ENCODE results near the gene CRB2. TPM values are rescaled to one million over a fixed set of nuclear protein-coding genes. Genes with fewer than 3 reads are reported as not detected.

Gene CRB2
- polyA plus RNA-seq, 1 experiment, result not detected

GRCh38 chr9:123361086-123361730 is 5.2 kb downstream of the CRB2 start:
- no peak overlapping the region for H3K4me3 ChIP-seq (ENCODE audit: low read depth, low read length)
- no peaks in the 10 kb centered on the region; the same call in 1 of the 2 replicates for H3K9me3 ChIP-seq (ENCODE audit: control insufficient read depth, insufficient read depth, low read length)
- ChIA-PET CTCF (interaction anchor here (1.0 kb wide), 1 partner anchor 25 kb away, joined by 4 read pairs; no protein-coding TSS in a partner anchor), POLR2A (no interaction called here)
- TF ChIP-seq, protein P1, sequence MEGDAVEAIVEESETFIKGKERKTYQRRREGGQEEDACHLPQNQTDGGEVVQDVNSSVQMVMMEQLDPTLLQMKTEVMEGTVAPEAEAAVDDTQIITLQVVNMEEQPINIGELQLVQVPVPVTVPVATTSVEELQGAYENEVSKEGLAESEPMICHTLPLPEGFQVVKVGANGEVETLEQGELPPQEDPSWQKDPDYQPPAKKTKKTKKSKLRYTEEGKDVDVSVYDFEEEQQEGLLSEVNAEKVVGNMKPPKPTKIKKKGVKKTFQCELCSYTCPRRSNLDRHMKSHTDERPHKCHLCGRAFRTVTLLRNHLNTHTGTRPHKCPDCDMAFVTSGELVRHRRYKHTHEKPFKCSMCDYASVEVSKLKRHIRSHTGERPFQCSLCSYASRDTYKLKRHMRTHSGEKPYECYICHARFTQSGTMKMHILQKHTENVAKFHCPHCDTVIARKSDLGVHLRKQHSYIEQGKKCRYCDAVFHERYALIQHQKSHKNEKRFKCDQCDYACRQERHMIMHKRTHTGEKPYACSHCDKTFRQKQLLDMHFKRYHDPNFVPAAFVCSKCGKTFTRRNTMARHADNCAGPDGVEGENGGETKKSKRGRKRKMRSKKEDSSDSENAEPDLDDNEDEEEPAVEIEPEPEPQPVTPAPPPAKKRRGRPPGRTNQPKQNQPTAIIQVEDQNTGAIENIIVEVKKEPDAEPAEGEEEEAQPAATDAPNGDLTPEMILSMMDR (IDR thresholded peaks at IDR 0.05; ENCODE audit: low read depth, low read length), result no peak
- no peak overlapping the region for H3K27ac ChIP-seq (ENCODE audit: low read depth, low read length)
- peaks cover 11% of the 10 kb centered on the region for H3K27me3 ChIP-seq (ENCODE audit: control insufficient read depth, insufficient read depth, low read length)
- no peak for DNase-seq (ENCODE audit: low read depth, low spot score)

DNA sequence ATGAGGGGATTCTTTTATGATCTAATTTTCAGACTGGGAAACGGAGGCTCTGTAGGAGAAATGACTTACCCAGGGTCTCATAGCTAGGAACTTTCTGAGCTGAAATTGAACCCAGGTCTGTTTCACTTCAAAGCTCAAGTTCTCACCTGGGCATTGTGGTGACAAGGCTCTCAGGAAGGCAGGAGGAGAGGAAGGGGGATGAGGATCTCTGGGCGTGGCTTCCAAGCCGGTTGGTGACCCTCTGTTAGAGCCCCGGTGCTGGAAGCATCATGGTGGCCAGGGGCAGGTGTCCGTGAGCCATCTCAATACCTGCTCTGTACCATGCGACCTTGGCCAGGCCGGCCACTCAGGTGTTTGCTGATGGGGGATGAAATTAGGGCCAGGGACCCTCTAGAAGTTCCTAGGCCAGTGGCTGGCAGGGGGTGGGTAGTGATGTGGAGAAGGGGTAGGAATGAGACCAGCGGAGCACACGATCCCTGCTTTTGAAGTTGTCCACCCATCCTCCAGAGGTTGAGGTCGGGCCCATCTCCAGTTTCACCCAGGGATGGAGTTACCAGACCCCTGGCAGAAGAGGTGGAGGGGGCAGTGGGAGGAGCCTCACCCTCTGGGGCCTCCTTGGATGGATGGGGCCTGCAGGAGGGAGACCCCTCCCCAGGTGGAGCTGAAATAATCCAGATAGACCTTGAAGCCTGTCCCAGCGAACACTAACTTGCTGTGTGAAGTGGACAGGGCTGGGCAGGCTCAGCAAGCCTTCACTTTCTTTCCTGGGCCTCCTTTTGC is 5.9 kb downstream of the CRB2 start:
- Histone ChIP-seq H3K27ac (ENCODE audit: low read depth, low read length) (no peak overlapping the region), H3K27me3 (ENCODE audit: control insufficient read depth, insufficient read depth, low read length) (peaks cover 7% of the 10 kb centered on the region), H3K9me3 (ENCODE audit: control insufficient read depth, insufficient read depth, low read length) (no peaks in the 10 kb centered on the region; the same call in 1 of the 2 replicates), H3K4me3 (ENCODE audit: low read depth, low read length) (no peak overlapping the region)
- DNase-seq (ENCODE audit: low read depth, low spot score), result no peak
- TF ChIP-seq, protein P1 (IDR thresholded peaks at IDR 0.05; ENCODE audit: low read depth, low read length), result no peak
- CTCF ChIA-PET, result interaction anchor here (1.0 kb wide), 1 partner anchor 24 kb away, joined by 4 read pairs; no protein-coding TSS in a partner anchor
- POLR2A ChIA-PET, result no interaction called here

GRCh38 chr9:123362856-123363255 is 6.9 kb downstream of the CRB2 start:
- ChIA-PET POLR2A (no interaction called here), CTCF (interaction anchor here (1.0 to 2.1 kb wide), 2 partner anchors 8 to 23 kb away, joined by 3 to 6 read pairs; no protein-coding TSS in a partner anchor)
- TF ChIP-seq, protein P1 (IDR thresholded peaks at IDR 0.05; ENCODE audit: low read depth, low read length), result no peak
- Histone ChIP-seq H3K9me3 (ENCODE audit: control insufficient read depth, insufficient read depth, low read length) (no peaks in the 10 kb centered on the region; the same call in 1 of the 2 replicates), H3K27ac (ENCODE audit: low read depth, low read length) (no peak overlapping the region), H3K27me3 (ENCODE audit: control insufficient read depth, insufficient read depth, low read length) (peaks cover 2% of the 10 kb centered on the region), H3K4me3 (ENCODE audit: low read depth, low read length) (no peak overlapping the region)
- DNase-seq (ENCODE audit: low read depth, low spot score), result no peak

DNA sequence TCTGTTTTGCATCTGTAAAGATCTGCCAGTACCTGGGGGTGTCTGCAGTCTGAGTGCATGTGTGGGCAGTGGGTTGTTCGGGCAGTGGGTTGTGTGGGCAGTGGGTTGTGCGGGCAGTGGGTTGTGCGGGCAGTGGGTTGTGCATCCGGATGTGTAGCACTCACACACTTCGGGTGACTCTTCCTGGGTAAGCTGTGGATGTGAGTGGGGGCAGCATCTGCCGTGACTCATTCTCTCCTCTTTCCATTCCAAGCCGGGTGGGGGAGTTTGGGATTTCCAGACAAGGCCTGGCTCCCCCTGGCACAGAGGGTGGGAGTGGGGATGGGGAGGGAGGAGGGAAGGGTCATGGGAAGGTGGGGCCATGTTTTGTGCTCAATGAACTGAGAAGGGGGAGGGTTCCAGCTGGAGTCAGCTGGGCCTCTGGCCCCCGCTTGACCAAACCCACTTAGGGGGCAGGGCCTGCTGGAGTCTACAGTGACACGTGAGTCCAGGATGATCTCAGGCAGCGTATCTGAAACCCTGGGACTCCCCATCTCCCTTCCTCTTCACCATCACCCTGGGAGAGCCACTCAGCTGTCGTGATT is 8.3 kb downstream of the CRB2 start:
- no peak overlapping the region for H3K4me3 ChIP-seq (ENCODE audit: low read depth, low read length)
- CTCF ChIA-PET, result interaction anchor here (1.3 to 2.1 kb wide), 2 partner anchors 10 to 22 kb away, joined by 5 to 6 read pairs; no protein-coding TSS in a partner anchor
- H3K27me3 ChIP-seq (ENCODE audit: control insufficient read depth, insufficient read depth, low read length), result peaks cover 11% of the 10 kb centered on the region
- POLR2A ChIA-PET, result no interaction called here
- H3K9me3 ChIP-seq (ENCODE audit: control insufficient read depth, insufficient read depth, low read length), result no peaks in the 10 kb centered on the region; the same call in 1 of the 2 replicates
- TF ChIP-seq, protein P1 (IDR thresholded peaks at IDR 0.05; ENCODE audit: low read depth, low read length), result no peak
- no peak overlapping the region for H3K27ac ChIP-seq (ENCODE audit: low read depth, low read length)
- DNase-seq (ENCODE audit: low read depth, low spot score), result peak; percentile 27

Data from AG04450 (cell line).